Measurements from ENCODE around the gene TPST2.

Gene TPST2

DNA sequence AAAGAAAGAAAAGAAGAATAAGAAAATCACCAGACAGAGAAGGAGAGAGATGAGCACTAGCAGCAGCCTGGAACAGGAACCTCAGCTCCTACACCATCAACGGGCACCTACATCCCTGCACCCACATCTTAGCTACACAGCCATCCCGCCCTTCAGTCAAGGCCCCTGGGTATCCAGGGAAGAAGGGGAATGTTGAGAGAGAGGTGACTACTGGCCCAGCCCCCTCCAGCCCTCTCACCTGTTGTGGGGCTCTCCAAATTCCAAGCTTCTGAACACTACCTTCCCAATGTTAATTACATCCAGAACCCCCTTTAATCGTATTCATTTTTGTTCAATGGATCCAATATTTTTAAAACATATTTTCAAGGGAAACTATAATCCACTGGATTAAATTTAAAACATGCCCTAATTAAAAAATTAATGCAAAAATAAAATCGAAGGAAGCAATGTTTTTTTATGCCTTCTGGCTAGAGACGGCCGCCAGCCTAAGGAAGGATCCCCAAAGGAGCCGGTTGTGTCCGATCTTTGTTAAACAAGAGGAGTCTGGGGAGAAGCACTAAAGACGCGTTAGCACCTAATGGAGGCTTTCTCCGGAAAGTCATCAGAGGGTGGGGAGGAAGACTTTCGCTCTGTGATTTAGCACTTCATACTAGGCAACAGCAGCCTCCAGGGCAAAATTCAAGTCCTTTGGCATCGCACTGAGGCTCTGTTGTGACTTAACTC lies 9.5 kb downstream of the TPST2 start:
- DNase-seq (ENCODE audit: low spot score): no peak

DNA sequence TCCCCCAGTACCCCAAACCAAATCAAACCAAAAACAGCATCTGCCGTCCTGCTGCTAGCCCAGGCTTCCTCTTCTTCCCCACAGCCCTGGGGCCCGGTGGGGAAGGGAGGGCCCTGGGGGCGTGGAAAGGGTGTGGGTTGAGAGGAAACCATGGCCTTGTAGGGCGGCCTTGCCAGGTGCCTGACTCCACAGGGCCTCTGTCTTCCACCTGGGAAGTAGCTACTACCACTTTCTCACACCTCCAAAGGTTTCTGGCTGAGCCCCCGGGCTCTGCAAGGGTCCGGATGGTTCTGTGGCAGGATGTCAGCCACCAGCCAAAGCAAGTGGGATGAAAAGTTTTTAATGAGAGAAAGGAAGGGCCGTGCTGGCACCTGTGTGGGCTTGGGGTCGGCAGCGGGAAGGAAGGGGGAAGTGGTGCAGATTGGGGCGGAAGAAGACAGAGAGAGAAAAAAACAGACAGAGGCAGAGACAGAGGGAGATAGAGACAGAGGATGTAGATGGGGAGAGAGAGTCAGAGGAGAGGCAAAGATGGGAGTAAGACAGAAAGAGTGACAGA lies 10.5 kb downstream of the TPST2 start:
- DNase-seq (ENCODE audit: low spot score): no peak

GRCh38 chr22:26577081-26577480 lies 12.9 kb downstream of the TPST2 start:
- DNase-seq (ENCODE audit: low spot score): no peak

DNA sequence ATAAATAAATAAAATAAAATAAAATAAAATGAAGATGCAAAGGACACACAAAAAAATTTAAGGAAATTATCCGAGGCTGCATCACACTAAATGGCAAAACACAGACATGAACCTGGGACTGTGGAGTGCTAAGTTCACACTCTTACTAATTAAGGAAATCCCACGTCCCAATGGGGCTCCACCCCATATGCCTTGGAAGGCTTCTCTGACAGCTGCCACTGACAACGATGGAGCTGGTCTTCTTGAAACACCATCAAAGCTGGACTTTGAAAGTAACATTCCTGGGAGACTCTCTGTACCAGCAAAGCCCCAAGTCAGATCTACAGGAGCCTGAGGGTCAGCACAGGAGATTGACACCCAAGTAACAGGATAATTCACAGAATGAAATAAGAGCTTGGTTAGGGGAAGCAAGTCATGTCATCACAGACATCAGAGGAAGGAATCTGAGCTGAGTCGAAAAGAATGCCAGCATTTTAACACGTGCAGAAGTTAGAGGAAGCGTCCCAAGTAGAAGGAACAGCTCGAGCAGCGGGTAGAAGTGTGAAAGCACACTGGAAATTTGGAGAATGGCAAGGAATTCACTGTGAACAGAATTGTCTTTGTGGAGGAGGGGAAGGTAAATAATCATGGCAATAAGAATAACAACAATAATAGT lies 13.8 kb downstream of the TPST2 start:
- DNase-seq (ENCODE audit: low spot score): no peak

DNA sequence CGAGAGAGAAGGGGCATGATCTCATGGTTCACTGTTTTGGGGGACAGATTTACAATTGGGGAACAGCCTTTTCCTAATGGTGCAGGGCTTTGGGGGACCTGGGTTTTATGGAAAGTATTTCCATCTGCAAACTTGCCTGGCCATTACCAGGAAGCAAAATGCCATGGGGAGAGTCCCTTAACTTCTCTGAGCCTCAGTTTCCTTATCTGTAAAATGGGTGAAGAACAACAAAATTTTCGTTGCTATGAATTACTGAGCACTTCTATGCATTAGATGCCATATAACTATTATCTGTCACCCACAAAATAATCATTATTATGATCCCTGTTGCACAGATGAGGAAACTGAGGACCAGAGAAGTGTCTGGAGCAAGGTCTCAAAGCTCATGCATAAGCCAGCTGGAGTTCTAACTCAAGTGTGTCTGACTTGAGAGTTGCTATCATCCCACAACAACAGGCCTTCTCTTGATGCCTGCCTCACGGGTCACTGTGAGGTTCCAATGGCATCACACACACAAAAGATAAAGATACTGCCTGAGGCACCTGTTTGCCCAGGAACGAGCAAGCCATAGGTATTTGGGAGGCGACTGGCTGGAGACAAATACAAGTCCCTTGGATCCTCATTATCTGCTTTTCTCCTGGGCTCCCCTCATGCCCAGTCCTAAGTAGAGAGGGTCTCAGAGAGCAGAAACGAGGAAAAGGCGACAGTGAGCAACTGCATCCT lies 15.8 kb downstream of the TPST2 start:
- DNase-seq (ENCODE audit: low spot score): no peak

- DNase-seq (ENCODE audit: low spot score): no peak
Measured at GRCh38 chr22:26573026-26573662, 16.8 kb downstream of the TPST2 start.

- no peak for DNase-seq (ENCODE audit: low spot score)
Measured at GRCh38 chr22:26570864-26571525, 18.9 kb downstream of the TPST2 start.

- DNase-seq (ENCODE audit: low spot score): no peak
Measured at GRCh38 chr22:26570115-26570514, 19.8 kb downstream of the TPST2 start.

GRCh38 chr22:26568207-26568706 lies 21.7 kb downstream of the TPST2 start:
- no peak for DNase-seq (ENCODE audit: low spot score)

DNA sequence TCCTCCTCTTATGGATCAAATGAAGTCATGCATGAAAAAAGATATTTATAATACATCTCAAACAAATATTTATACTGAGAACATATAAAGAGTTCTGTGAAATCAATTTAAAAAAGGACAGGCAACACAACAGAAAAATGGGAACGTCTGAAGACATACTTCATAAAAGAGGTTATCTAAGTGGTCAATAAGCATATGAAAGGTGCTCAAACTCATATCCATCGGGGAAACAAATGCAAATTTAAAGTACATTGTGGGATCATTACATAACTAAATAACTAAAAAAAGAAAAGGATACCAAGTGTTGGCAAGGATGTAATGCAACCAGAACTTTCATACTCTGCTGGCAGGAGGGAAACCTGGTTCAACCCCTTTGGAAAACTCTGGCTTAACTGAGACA lies 22.3 kb downstream of the TPST2 start:
- DNase-seq (ENCODE audit: low spot score): no peak

DNA sequence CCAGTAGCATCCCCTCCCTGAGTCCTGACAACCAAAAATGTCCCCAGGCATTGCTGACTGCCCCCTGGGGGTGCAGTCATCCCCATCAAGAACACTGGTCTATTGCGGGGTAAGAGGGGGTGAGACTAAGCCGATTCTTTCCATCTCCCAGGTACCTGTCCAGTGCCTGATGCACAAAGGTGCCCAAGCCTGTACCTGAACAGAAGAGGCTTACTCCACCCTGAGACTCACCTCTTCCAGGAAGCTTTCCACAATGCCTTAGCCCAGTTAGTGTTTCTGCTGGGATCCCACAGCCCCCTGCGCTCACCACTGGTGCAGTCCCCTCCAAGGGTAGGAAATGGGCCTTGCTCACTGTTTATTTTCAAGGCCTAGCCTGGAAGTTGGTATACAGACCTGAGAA lies 22.9 kb downstream of the TPST2 start:
- no peak for DNase-seq (ENCODE audit: low spot score)

GRCh38 chr22:26565889-26566288 lies 24.0 kb downstream of the TPST2 start:
- DNase-seq (ENCODE audit: low spot score): no peak

- no peak for DNase-seq (ENCODE audit: low spot score)
Measured at GRCh38 chr22:26565181-26565580, 24.8 kb downstream of the TPST2 start.

GRCh38 chr22:26564672-26565071 lies 25.3 kb downstream of the TPST2 start:
- DNase-seq (ENCODE audit: low spot score): no peak

GRCh38 chr22:26564181-26564580 lies 25.8 kb downstream of the TPST2 start:
- no peak for DNase-seq (ENCODE audit: low spot score)

DNA sequence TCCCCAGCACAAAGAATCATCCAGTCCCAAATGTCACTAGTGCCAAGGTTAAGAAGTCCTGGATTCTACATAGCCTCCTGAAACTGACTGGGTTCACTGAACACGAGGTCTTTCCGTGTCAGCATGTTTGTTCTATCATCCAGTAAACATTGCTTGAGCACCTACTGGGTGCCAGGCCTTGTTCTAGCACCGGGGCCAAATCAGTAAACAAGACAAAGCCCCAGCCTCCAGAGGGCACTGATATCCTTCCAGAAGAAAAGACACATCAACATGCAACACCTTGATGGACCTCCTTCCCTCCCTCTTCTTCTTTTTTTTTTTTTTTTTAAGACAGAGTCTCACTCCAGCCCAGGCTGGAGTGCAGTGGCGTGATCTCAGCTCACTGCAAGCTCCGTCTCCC lies 26.9 kb downstream of the TPST2 start:
- no peak for DNase-seq (ENCODE audit: low spot score)

- DNase-seq (ENCODE audit: low spot score): no peak
Measured at GRCh38 chr22:26561756-26562417, 28.0 kb downstream of the TPST2 start.

- no peak for DNase-seq (ENCODE audit: low spot score)
Measured at GRCh38 chr22:26559961-26560575, 29.9 kb downstream of the TPST2 start.

DNA sequence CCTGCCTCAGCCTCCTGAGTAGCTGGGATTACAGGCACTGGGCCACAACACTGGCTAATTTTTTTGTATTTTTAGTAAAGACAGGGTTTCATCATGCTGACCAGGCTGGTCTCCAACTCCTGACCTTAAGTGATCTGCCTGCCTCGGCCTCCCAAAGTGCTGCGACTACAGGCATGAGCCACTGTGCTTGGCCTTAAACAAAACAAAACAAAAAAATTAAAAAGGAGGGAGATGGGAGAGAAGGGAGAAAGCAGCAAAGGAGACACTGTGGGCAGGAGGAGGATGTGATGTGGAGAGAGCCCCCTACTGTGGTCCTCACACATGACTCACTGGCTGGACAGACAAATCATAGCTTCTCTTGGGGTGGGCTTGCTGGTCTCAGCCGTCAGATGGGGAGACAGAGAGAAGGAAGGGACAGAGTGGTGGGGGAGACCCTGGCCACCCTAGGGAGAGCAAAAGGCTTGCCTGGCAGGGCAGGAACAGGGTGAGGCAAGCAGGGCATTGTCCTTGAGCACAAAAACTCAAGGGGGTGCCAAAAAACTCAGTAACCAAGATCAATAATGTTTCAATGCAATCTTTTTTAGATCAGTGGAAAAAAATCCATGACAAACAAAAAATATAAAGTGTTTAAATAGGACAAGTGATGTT lies 31.6 kb downstream of the TPST2 start:
- no peak for DNase-seq (ENCODE audit: low spot score)

DNA sequence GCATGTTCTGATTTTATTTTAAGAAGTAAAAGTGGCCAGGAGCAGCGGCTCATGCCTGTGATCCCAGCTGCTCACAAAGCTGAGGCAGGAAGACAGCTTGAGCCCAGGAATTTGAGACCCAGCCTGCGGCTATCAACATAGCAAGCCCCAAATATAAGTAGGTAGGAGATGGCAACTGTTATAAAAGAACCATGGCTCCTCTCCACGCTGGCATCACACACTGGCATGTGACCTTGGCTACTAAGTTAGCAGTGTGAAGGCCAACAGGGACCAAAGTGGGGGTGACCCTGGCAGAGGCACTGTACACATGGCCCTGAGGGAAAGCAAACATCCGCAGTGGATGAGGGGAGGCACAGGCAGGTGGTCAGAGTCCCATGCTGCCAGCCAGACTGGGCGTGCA lies 33.0 kb downstream of the TPST2 start:
- DNase-seq (ENCODE audit: low spot score): no peak

All from AG20443 (cell line).